ENCODE measurements around the gene ZNF496. TPM values are rescaled to one million over a fixed set of nuclear protein-coding genes. Genes with fewer than 3 reads are reported as not detected.
"Not testable (repeated sequence)": the region's sequence is repeated elsewhere in the genome, so short reads cannot be mapped to it uniquely, and the experiment has no call there.

ZNF496 gene
- total and polyA plus RNA-seq, 2 donors from 2014 or later: 6.3 to 27.0 TPM

DNA sequence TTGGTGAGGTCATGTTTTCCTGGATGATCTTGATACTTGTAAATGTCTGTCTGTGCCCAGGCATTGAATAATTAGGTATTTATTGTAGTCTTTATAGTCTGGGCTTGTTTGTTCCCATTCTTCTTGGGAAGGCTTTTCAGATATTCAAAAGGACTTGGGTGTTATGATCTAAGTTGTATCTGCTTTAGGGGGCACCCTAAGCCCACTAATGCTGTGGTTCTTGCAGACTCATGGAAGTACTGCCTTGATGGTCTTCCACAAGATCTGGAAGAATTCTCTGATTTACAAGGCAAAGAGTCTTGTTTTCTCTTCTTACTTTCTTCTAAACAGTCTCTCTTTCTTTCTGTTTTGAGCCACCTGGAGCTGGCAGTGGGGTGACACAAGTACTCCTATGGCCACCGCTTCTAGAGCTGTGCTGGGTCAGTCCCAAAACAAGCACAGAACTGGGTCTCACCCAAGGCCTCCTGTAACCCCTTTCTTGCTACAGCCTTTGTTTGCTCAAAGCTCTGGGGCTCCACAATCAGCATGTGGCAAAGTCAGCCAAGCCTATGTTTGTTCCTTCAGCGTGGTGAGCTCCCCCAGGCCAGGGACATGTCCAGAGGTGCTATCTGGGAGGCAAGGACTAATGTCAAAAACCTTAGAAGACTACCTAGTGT lies 63.1 kb downstream of the ZNF496 start:
- Histone ChIP-seq H3K4me1 (ENCODE audit: control insufficient read depth in 2 of 3, insufficient read depth in 2 of 3, low read depth in 1 of 3, low read length in 3 of 3) (peaks cover 0 to 3% (median 0%) of the 10 kb centered on the region in 3 donors), H3K27me3 (ENCODE audit: control insufficient read depth, insufficient read depth, low read length) (no peaks in the 10 kb centered on the region)

DNA sequence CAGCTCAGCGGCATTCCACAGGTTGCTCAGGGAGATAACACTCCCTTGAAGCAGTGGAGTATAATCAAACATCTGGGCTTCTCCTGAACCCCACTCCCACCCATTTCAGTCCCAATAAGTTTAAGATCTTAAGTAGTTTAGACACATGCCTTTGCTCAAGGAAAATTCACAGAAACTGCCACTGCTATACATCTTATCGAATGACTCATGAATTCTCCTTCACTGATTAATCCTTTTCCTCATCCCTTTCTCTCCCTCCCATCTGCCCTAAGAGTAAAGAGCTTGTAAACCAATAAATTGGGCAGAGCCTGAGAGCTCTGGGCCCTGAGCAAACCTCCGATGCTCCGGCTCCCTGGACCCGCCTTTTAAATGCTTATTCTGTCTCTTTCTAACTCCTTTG lies 65.6 kb downstream of the ZNF496 start:
- H3K9ac ChIP-seq (ENCODE audit: low read length in 3 of 3): no peak overlapping the region
- DNase-seq (no peak), FAIRE-seq (no peak)
- H3K36me3 ChIP-seq (ENCODE audit: control insufficient read depth in 2 of 3, insufficient read depth in 3 of 3, low read length in 3 of 3): no peaks in the 10 kb centered on the region
- intact Hi-C loops (cut with DNase I): no loop called here
- no peak overlapping the region for H3K27ac ChIP-seq (ENCODE audit: low read depth in 2 of 2, low read length in 2 of 2)
- H3K4me1 ChIP-seq (ENCODE audit: control insufficient read depth in 2 of 3, insufficient read depth in 2 of 3, low read depth in 1 of 3, low read length in 3 of 3): no peaks in the 10 kb centered on the region
- peaks cover 0 to 22% (median 0%) of the 10 kb centered on the region in 3 donors for H3K9me3 ChIP-seq (ENCODE audit: control insufficient read depth in 2 of 3, insufficient read depth in 1 of 3, low read length in 3 of 3)
- H3K4me3 ChIP-seq (ENCODE audit: low read length in 3 of 3): no peak overlapping the region
- TF ChIP-seq, protein P1, sequence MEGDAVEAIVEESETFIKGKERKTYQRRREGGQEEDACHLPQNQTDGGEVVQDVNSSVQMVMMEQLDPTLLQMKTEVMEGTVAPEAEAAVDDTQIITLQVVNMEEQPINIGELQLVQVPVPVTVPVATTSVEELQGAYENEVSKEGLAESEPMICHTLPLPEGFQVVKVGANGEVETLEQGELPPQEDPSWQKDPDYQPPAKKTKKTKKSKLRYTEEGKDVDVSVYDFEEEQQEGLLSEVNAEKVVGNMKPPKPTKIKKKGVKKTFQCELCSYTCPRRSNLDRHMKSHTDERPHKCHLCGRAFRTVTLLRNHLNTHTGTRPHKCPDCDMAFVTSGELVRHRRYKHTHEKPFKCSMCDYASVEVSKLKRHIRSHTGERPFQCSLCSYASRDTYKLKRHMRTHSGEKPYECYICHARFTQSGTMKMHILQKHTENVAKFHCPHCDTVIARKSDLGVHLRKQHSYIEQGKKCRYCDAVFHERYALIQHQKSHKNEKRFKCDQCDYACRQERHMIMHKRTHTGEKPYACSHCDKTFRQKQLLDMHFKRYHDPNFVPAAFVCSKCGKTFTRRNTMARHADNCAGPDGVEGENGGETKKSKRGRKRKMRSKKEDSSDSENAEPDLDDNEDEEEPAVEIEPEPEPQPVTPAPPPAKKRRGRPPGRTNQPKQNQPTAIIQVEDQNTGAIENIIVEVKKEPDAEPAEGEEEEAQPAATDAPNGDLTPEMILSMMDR (IDR thresholded peaks at IDR 0.05; ENCODE audit: borderline replicate concordance, extremely low read depth, insufficient read depth): no peak
- no peaks in the 10 kb centered on the region for H3K27me3 ChIP-seq (ENCODE audit: control insufficient read depth, insufficient read depth, low read length)

More for the DNA sequence above, 63.1 kb downstream of the ZNF496 start:
- intact Hi-C loops (cut with DNase I): no loop called here
- no peak for FAIRE-seq
- DNase-seq: no peak
- TF ChIP-seq, protein P1 (IDR thresholded peaks at IDR 0.05; ENCODE audit: borderline replicate concordance, extremely low read depth, insufficient read depth): no peak
- Histone ChIP-seq H3K27ac (ENCODE audit: low read depth in 2 of 2, low read length in 2 of 2) (no peak overlapping the region), H3K4me3 (ENCODE audit: low read length in 3 of 3) (no peak overlapping the region), H3K36me3 (ENCODE audit: control insufficient read depth in 2 of 3, insufficient read depth in 3 of 3, low read length in 3 of 3) (no peaks in the 10 kb centered on the region), H3K9me3 (ENCODE audit: control insufficient read depth in 2 of 3, insufficient read depth in 1 of 3, low read length in 3 of 3) (peaks cover 0 to 17% (median 2%) of the 10 kb centered on the region in 3 donors), H3K9ac (ENCODE audit: low read length in 3 of 3) (no peak overlapping the region)

DNA sequence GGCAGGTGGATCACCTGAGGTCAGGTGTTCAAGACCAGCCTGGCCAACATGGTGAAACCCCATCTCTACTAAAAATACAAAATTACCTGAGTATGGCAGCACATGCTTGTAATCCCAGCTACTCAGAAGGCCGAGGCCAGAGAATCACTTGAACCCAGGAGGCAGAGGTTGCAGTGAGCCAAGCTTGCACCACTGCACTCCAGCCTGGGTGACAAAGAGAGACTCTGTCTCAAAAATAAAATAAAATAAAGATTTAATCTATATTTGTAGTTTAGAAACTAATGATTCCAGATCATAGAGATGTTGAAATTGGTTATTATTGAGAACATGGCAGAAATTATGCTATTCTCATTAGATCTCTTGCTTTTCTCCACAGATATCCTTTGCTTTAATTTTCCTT lies 75.9 kb downstream of the ZNF496 start, which contains the start of gene VN1R5:
TSS of gene VN1R5 (plus strand) at position 301 of the 400 bp plus-strand sequence.
- H3K9ac ChIP-seq (ENCODE audit: low read length in 3 of 3); H3K4me1 ChIP-seq (ENCODE audit: control insufficient read depth in 2 of 3, insufficient read depth in 2 of 3, low read depth in 1 of 3, low read length in 3 of 3); H3K36me3 ChIP-seq (ENCODE audit: control insufficient read depth in 2 of 3, insufficient read depth in 3 of 3, low read length in 3 of 3); FAIRE-seq; intact Hi-C loops (cut with DNase I); DNase-seq; H3K27ac ChIP-seq (ENCODE audit: low read depth in 2 of 2, low read length in 2 of 2); H3K9me3 ChIP-seq (ENCODE audit: control insufficient read depth in 2 of 3, insufficient read depth in 1 of 3, low read length in 3 of 3); H3K27me3 ChIP-seq (ENCODE audit: control insufficient read depth, insufficient read depth, low read length); H3K4me3 ChIP-seq (ENCODE audit: low read length in 3 of 3): not testable (repeated sequence)

DNA sequence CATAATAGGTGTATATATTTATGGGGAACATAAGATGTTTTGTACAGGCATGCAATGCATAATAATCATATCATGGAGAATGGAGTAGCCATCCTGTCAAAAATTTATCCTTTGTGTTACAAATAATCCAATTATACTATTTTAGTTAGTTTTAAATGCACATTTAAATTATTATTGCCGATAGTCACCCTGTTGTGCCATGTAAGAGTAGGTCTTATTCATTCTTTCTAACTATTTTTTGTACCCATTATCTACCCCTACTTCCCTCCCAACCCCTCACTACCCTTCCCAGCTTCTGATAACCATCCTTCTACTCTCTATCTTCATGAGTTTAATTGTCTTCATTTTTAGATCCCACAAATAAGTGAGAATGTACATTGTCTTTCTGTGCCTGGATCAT lies 84.1 kb downstream of the ZNF496 start:
- H3K27me3 ChIP-seq (ENCODE audit: control insufficient read depth, insufficient read depth, low read length): no peaks in the 10 kb centered on the region
- intact Hi-C loops (cut with DNase I): no loop called here
- TF ChIP-seq, protein P1 (IDR thresholded peaks at IDR 0.05; ENCODE audit: borderline replicate concordance, extremely low read depth, insufficient read depth): no peak
- DNase-seq: no peak
- H3K9ac ChIP-seq (ENCODE audit: low read length in 3 of 3): no peak overlapping the region
- H3K9me3 ChIP-seq (ENCODE audit: control insufficient read depth in 2 of 3, insufficient read depth in 1 of 3, low read length in 3 of 3): peaks cover 0 to 5% (median 2%) of the 10 kb centered on the region in 3 donors
- H3K4me3 ChIP-seq (ENCODE audit: low read length in 3 of 3): no peak overlapping the region
- no peak for FAIRE-seq
- no peaks in the 10 kb centered on the region for H3K36me3 ChIP-seq (ENCODE audit: control insufficient read depth in 2 of 3, insufficient read depth in 3 of 3, low read length in 3 of 3)
- no peak overlapping the region for H3K27ac ChIP-seq (ENCODE audit: low read depth in 2 of 2, low read length in 2 of 2)
- no peaks in the 10 kb centered on the region for H3K4me1 ChIP-seq (ENCODE audit: control insufficient read depth in 2 of 3, insufficient read depth in 2 of 3, low read depth in 1 of 3, low read length in 3 of 3)

Other genes with a start within 250 kb of the ZNF496 start
- gene ZNF669, start 227.5 kb downstream of the ZNF496 start, total RNA-seq: 7.8 TPM
- 4.2 TPM for gene ZNF669, start 227.5 kb downstream of the ZNF496 start, polyA plus RNA-seq (ENCODE audit: insufficient read depth, low read depth, low replicate concordance)
- gene ZNF124, start 159.8 kb downstream of the ZNF496 start, total RNA-seq: 45.7 TPM
- gene ZNF124, start 159.8 kb downstream of the ZNF496 start, polyA plus RNA-seq (ENCODE audit: insufficient read depth, low read depth, low replicate concordance): 2.5 TPM
- not detected for gene VN1R5, start 75.8 kb downstream of the ZNF496 start, total RNA-seq
- gene VN1R5, start 75.8 kb downstream of the ZNF496 start, polyA plus RNA-seq (ENCODE audit: insufficient read depth, low read depth, low replicate concordance): not detected
- 4.0 TPM for gene NLRP3, start 84.3 kb upstream of the ZNF496 start, total RNA-seq
- not detected for gene NLRP3, start 84.3 kb upstream of the ZNF496 start, polyA plus RNA-seq (ENCODE audit: insufficient read depth, low read depth, low replicate concordance)
- gene OR2B11, start 126.2 kb upstream of the ZNF496 start, total RNA-seq: not detected
- gene OR2B11, start 126.2 kb upstream of the ZNF496 start, polyA plus RNA-seq (ENCODE audit: insufficient read depth, low read depth, low replicate concordance): not detected
- gene OR2C3, start 204.6 kb upstream of the ZNF496 start, total RNA-seq: 0.06 TPM
- gene OR2C3, start 204.6 kb upstream of the ZNF496 start, polyA plus RNA-seq (ENCODE audit: insufficient read depth, low read depth, low replicate concordance): not detected
- 1.8 TPM for gene GCSAML, start 217.3 kb upstream of the ZNF496 start, total RNA-seq
- not detected for gene GCSAML, start 217.3 kb upstream of the ZNF496 start, polyA plus RNA-seq (ENCODE audit: insufficient read depth, low read depth, low replicate concordance)